HG02938 (cell line): ENCODE results near the gene LSM12.
"Not testable (repeated sequence)": the region's sequence is repeated elsewhere in the genome, so short reads cannot be mapped to it uniquely, and the experiment has no call there.

Experiments
- ATAC-seq: cut with Tn5 transposase; IDR thresholded peaks from one replicate; pipeline ENCODE4 v1.9.1; 2021; ENCODE audit warnings: mild to moderate bottlenecking, moderate library complexity; ENCODE audit not compliant: unreplicated experiment

Gene LSM12

DNA sequence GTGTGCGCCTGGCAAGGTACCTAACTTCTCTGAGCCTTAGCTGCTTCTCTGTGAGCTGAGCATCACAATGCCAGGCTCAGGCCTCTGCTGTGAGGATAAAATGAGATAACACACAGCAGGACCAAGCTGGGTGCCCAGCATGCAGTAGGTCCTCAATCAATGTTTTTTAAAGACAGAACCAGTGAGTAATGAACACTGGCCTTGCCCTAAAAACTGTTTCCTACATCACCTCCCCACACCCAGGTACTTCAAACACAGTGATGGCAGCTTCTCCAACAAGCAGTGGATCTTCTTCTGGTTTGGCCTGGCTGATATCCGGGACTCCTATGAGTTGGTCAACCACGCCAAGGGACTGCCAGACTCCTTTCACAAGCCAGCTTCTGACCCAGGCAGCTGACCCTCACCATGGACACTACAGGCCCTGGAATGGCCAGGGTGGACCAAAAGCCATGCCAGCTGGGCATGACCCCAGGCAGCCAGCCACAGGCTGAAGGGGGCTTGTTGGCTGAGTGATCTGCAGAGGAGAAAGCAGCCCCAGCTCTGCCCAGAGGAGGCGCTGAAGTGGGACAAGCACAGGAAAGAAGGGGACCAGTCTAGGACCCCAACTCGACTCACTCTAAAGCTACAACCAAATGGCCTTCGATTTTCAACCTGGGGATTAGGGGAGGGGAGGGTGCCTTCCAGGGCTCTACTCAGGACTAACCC is 58.1 kb downstream of the LSM12 start:
- no peak for ATAC-seq

DNA sequence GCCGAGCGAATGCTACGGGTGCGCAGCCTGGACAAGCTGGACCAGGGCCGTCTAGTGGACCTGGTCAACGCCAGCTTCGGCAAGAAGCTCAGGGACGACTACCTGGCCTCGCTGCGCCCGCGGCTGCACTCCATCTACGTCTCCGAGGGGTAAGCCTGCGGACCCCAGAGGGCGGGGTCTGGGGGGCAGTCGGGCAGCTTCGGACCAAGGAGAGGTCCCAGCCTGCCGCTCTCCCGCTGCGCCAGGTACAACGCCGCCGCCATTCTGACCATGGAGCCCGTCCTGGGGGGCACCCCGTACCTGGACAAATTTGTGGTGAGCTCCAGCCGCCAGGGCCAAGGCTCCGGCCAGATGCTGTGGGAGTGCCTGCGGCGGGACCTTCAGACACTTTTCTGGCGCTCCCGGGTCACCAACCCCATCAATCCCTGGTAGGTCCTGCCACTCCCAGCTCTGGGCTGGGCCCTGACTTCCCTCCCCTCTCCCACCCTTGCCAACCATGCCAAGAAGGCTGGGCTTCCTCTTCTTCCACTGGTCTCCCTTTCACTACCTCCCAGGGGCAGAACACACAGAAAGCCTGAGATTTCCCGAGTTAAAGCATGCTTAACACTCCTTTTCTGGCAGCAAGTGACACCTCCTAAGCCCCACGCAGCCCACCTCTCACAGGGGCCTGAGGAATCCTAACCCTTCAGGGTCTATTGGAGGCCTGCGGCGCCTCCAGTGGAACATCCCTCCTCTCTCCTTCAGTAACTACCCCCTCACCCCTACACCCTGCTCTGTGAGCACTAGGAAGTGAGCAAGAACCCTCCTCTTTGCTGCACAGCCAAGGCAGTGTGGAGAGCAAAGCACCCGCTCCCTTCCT is 58.9 kb downstream of the LSM12 start:
- no peak for ATAC-seq

DNA sequence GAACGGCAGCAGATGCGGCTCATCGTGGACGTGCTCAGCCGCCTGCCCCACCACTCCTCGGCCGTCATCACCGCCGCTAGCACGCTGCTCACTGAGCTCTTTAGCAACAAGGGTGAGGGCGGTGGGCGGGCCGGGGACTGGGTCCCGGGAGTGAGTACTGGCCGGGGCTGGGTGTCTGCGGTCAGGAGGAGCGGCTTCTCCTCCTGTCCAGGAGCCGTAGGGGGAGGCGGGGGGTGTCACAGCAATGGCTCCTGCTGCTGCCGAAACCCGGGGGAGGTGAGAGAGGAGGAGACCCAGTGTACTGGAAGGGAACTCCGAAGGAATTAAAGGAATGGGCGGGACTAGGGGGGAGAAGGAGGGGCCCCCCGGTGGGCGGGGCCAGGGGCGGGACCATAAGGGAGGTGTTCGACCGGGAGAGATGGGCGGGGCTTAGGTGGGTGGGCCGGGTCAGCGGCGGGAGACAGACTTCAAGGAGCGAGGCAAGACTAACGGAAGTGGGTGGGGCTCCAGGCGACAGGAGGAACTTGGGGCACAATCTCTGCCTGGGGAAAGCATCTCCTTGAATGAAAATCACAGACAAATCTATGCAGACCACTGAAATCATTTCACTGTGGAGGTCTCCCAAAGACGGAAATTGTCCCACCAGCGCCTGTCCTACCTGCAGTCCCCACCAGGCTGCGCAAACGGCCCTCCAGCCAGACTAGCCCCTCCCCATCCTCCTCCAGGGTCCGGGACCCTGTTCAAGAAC is 59.7 kb downstream of the LSM12 start:
- no peak for ATAC-seq

DNA sequence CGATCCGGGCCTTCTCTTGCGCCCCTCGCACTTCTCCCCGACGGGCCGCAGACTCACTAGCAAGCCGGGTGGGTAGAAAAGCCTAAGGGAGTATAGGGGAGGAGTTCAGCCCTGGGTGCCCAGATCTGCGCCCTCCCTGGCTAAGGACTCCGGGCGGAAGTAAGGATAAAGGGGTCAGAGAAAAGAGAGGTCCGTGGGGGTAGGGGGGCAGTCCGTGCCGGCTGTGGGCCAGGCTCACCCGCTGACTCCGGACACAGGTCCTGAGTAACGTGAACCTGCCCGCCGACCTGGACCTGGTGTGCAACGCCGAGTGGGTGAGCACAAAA is 60.2 kb downstream of the LSM12 start:
- no peak for ATAC-seq

DNA sequence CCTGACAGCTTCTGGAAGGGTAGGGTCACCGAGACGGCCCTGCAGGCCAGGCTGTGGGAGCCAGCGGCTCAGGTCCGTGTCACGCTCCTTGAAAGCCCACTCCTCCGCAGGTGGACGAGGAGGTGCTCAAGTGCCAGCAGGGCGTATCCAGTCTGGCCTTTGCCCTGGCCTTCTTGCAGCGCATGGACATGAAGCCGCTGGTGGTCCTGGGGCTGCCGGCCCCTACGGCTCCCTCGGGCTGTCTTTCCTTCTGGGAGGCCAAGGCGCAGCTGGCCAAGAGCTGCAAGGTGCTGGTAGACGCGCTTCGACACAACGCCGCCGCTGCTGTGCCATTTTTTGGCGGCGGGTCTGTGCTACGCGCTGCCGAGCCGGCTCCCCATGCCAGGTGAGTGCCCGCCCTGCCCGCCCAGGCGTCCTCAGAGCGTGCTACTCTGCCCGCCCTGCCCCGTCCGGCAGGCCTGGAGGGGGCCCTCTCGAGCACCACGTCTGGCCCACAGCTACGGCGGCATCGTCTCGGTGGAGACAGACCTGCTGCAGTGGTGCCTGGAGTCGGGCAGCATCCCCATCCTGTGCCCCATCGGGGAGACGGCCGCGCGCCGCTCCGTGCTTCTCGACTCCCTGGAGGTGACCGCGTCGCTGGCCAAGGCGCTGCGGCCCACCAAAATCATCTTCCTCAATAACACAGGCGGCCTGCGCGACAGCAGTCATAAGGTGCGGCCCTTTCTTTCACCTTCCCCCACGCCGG is 60.8 kb downstream of the LSM12 start:
- ATAC-seq, result no peak

DNA sequence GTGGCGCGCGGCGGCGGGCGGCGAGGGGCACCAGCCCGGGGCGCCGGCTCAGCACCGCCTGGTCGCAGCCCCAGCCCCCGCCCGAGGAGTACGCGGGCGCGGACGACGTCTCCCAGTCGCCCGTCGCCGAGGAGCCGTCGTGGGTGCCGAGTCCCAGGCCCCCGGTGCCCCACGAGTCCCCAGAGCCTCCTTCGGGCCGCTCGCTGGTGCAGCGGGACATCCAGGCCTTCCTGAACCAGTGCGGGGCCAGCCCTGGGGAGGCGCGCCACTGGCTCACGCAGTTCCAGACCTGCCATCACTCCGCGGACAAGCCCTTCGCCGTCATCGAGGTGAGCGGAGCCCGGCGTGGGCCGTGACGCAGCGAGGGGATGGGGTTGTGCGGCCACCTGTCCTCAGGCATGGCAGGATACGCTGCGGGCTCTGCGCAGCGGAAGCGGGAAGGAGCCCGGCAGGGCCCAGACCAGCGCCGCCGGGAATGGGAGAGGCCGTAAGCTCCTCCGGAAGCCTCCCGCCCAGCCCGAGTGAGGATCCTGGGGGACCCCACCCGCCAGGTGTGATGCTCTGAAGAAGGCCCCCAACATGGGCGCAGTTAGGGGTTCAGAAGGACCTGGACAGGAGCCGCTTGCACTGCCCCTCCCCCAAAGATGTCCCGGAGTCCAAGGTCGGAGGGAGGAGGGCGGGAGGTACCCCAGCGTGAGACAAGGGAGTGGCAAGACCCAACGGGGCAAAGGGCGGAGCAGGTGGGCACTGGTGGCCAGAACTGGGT is 61.5 kb downstream of the LSM12 start:
- ATAC-seq, result no peak

DNA sequence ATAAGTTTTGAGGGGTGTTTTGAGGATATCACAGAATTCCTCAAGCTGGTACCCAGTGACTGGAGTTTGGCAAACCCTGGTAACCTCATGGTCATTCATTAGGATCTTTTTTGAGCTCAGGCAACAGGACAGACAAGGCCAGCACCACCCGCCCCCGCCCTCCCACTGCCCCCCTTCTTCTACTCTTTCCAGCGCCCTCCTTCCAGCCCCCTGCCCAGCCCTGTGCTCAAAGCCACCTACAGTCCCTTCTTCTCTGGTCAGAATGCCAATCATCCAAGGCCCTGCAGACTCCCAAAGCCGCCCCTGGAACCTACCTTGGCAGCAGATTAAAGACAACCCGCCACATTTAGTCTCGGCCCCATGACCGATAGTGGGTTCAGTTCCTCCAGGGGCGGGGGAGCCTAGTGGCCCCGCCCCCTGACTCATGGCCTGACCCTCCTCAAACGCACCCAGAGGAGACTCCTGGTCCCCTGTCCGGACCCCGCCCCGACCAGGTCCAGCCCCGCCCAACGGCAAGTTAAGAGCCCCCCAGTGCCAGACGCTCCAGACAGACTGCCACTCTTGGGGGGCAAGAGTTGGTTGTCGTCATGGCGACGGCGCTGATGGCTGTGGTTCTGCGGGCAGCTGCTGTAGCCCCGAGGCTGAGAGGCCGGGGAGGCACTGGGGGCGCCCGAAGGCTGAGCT is 62.3 kb downstream of the LSM12 start, which contains the start of gene NAGS:
TSS of gene NAGS (plus strand) at position 546 of the 684 bp plus-strand sequence. CDS start at position 588, 42 bp downstream.
- no peak for ATAC-seq

DNA sequence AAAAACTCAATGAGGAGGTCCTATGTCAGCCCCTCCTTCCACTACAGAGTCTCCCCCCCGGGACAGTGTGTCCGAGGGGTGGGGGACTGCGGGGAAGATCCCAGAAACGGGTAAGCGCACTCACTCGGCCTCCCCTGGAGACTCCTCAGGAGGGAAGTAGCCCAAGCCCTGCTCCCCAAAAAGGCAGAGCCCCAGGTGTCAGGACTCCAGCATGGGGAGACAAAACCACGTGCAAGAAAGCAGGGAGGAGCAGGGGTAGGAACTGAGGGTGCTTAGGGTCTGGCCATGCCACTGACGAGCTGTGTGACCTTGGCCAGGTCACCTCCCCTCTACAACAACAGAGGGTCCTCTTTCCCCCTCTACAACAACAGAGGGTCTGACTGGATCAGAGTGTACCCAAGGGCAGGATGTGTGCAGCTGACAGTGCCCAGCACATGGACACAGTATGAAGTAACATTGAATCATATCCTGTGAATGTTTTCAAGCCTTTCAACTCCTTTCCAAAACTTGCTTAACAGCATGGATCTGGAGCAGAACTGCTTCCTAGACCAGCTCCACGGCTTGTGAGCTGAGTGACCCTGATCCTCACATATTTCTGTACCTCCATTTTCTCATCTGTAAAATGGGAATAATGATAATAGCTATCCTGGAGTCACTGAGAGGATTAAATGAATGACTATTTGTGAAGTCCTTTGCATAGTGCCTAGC is 64.2 kb downstream of the LSM12 start:
- no peak for ATAC-seq

DNA sequence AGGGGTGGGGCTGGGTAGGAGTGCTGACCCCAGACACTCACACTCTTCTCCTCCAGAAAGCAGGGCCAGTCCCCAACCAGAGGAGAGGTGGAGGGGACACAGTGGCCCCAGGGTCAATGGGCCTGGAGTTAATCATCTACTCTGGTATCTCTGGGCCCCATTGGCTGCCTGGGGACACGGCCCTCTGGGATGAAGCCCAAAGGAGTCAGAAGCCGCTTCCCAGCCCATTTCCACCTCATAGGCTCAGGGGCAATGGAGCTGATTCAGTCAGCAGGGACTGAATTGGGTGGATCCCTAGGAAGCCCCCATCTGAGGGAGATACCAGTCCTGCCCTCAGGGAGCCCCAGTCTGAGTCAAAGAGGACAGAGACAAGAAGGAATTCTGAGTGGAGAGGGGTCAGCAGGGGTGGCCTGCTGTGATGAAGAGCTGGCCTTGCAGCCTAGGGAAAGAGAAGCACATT is 65.0 kb downstream of the LSM12 start:
- no peak for ATAC-seq

DNA sequence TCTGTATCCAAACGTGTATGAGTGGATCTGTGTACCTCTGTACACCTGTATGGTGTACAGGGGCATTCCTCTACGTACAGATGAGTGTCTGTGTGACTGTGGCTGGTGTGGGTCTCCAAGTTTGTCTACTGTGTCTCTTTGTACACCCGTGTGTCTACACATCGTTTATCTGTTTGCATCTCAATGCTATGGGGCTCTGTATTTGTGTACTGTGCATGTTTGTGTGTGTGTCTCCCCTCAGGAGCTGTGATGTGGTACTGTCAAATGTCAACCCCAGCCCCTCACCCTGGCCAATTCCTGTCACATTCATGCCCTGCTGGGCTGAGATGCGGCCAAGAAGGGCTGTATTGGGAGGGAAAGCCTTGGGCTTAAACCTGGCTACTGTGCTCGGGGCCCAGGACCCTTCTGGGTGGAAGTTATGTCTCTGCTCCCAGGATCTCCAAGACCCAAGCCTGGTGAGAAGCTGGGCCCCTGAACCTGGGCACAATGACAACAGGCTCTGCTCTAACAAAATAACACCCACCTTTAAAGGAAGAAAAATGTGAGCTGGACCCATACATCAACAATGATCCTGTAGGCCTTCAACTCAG is 65.5 kb downstream of the LSM12 start:
- no peak for ATAC-seq

DNA sequence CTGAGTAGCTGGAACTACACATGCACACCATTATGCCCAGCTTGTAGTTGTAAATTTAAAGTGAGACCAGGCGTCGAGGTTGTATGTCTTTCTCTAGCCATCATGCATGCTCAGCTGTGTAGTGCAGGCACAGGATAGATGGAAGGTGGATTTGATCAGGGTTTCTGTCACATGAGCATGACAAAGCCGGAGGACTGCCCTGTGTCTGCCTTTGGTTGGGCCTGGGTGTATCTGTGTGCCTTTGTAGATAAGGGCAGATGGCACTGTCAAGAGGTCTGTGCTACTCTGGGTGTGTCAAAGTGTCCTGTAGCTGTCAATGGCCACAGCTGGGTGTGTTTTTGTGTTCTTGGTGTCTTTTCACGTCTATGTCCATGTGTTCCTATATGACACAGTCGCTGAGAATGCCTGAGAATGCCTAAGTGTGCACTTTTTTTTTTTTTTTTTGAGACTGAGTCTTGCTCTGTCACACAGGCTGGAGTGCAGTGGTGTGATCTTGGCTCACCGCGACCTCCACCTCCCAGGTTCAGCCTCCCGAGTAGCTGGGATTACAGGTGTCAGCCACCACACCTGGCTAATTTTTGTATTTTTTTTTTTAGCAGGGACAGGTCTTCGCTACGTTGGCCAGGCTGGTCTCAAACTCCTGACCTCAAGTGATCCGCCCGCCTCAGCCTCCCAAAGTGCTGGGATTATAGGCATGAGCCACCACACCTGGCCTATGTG is 66.2 kb downstream of the LSM12 start:
- ATAC-seq, result no peak

DNA sequence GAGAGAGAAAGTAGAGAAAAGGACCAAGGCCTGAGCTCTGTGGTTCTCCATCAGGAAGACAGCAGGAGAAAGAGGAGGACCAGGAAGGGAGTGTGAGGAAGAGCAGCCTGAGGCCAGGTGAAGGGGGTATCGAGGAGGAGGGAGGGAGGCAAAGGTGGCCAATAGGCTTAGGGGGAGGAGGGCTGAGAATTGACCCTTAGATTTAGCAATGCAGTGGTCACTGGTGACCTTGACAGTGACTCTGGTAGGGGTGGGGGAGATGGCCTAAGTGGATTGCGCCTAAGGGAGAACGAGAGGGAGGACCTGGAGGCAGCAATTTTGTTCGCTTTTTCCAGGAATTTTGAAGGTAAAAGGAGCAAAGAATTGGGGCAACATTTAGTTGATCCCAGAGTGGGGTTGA is 67.4 kb downstream of the LSM12 start:
- no peak for ATAC-seq

DNA sequence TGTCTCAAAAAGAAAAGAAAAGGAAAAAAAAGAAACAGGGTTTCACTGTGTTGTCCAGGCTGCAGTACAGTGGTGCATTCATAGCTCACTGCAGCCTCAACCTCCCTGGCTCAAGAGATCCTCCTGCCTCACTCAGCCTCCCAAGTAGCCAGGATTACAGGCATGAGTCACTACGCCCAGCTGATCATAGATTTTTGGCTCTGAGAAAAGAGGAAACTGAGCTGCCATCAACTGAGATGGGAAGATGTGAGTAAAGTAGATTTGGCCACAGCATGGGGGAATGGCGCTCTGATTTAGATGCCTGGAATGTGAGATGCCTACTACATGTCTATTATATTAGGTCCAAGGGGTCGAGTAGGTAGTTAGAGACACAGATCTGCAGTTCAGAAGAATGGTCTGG is 67.9 kb downstream of the LSM12 start:
- ATAC-seq, result no peak

DNA sequence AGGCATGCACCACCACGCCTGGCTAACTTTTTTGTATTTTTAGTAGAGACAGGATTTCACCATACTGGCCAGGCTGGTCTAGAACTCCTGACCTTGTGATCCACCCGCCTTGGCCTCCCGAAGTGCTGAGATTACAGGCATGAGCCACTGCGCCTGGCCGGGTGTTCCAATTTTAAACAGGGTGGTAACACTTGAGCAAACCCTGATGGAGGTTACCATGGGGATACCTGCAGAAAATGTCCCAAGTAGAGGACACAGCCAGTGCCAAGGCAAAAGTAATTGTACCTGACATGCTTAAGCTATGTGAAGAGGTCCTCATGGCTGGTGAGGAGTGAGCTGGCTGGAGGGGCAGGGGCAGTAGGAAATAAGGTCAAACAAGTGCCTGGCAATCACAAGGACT is 69.3 kb downstream of the LSM12 start:
- not testable (repeated sequence) for ATAC-seq

DNA sequence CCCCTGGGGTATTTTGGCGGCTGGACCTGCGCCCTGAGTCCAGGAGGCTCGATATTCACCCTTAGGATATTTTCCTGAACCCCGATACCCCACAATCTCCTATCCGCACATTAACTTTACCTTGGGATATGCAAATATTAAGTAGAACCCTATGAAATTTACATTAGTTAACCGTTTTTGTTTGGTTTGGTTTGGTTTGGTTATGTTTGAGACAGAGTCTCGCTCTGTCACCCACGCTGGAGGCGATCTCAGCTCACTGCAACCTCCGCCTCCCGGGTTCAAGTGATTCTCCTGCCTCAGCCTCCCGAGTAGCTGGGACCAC is 71.4 kb downstream of the LSM12 start:
- no peak for ATAC-seq

DNA sequence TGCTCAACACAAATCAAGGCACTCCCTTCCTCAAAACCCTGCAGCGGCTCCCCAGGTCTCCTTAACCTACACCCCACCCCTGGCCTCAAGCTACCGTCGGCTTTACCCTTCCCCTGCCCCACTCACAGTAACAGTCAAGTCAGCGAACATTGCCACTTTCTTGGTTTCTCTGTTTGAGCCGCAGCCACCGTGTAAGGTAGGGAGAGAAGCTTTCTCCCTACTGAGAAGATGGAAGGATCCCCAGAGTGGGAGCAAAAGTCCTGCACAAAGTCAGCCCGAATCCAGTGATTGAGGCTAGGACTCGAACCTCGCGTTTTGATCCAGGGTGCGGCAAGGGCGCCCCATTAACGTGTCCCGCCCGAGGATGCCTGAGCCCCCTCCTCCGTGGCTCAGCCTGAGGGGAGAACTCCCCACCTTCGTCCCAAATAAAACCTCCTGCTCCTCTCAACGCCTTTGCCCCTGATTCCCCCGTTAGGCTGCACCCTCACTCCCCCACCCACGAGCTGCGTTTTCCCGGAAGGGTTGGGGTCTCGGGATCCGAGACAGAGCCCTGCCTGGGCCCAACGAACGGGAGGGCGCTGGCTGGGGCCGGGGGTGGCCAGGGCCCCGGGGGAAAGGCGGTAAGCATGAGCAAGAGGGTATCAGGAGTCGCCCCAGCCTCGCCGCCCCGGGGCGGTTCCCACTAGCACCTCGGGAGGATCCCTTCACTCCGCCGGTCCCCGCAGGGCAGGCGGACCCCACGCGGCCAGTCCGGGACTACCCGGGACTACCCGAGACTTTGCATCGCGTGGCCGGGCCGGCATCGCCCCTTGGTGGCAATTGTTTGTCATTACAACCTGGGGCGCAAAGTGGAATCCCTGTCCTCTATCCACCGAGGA is 72.0 kb downstream of the LSM12 start:
- ATAC-seq, result no peak

DNA sequence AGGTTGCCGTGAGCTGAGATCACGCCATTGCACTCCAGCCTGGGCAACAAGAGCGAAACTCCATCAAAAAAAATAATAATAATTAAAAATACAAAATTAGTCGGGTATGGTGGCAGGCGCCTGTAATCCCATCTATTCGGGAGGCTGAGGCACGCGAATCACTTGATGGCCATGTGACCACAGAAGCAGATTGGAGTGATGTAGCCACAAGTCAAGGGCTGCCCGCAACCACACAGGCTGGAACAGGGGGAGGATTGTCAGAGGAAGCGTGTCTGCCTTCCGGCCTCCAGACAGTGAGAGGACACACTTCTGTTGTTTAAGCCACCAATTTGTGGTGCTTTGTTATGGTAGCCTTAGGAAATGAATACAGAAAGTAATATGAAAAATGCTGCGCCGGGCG is 73.8 kb downstream of the LSM12 start:
- ATAC-seq, result no peak
